WTC11 (cell line): ENCODE data around the gene AMD1. TPM values are rescaled to one million over a fixed set of nuclear protein-coding genes. Genes with fewer than 3 reads are reported as not detected.
"Not testable (repeated sequence)": the region's sequence is repeated elsewhere in the genome, so short reads cannot be mapped to it uniquely, and the experiment has no call there.

Experiments
- ATAC-seq: fragments of 200-7000 bp; cut with Tn5 transposase; 2 replicates; pipeline ENCODE4 v1.10.0; 2021; ENCODE audit warnings: mild to moderate bottlenecking, moderate library complexity
- CTCF ChIA-PET: fragments of 300-600 bp; sonication (Branson Sonifier 250); formaldehyde crosslinking; loops from one replicate; lab custom pipeline; 2021; ENCODE audit warnings: antibody characterized with exemption; lab: Charles Lee
- POLR2A ChIA-PET: fragments of 350-600 bp; sonication (Branson Sonifier 250); formaldehyde crosslinking; loops from one replicate; lab custom pipeline; 2021; ENCODE audit warnings: antibody characterized with exemption; lab: Charles Lee
- DNase-seq: peaks from one replicate; pipeline ENCODE4 v3.0.0; 2021; ENCODE audit warnings: low spot score
- H3K27ac Mint-ChIP-seq: 2 replicates; pipeline ENCODE4 v1.8.0; 2021; ENCODE audit warnings: mixed read lengths
- H3K27me3 Mint-ChIP-seq: 2 replicates; pipeline ENCODE4 v1.8.0; 2021; ENCODE audit warnings: low read depth, mild to moderate bottlenecking, moderate library complexity, mixed read lengths
- H3K36me3 Mint-ChIP-seq: 2 replicates; pipeline ENCODE4 v1.8.0; 2021; ENCODE audit warnings: mixed read lengths
- H3K4me1 Mint-ChIP-seq: 2 replicates; pipeline ENCODE4 v1.8.0; 2022; ENCODE audit warnings: mixed read lengths
- H3K4me3 Mint-ChIP-seq: 2 replicates; pipeline ENCODE4 v1.8.0; 2021; ENCODE audit warnings: mild to moderate bottlenecking, moderate library complexity, mixed read lengths
- H3K9me3 Mint-ChIP-seq: 2 replicates; pipeline ENCODE4 v1.8.0; 2021; ENCODE audit warnings: mixed read lengths
- ARID4B ChIP-seq: sonication (generic); formaldehyde crosslinking; IDR thresholded peaks from 2 replicates; pipeline ENCODE4 v1.8.0; 2023; ENCODE audit warnings: missing genetic modification reagents, mild to moderate bottlenecking, borderline replicate concordance
- EMX1 ChIP-seq: fragments of 250-450 bp; sonication (Bioruptor Pico); IDR thresholded peaks from 2 replicates; pipeline ENCODE4 v1.8.0; 2021; ENCODE audit warnings: mild to moderate bottlenecking
- FOXJ3 ChIP-seq: sonication (generic); formaldehyde crosslinking; IDR thresholded peaks from 2 replicates; pipeline ENCODE4 v1.9.0; 2021; ENCODE audit warnings: missing genetic modification reagents, mild to moderate bottlenecking, borderline replicate concordance
- FOXK1 ChIP-seq: sonication (generic); formaldehyde crosslinking; IDR thresholded peaks from 2 replicates; pipeline ENCODE4 v1.8.0; 2022; ENCODE audit warnings: mild to moderate bottlenecking, moderate library complexity, missing genetic modification reagents
- GRHL2 ChIP-seq: fragments of 250-450 bp; sonication (Bioruptor Pico); IDR thresholded peaks from 2 replicates; pipeline ENCODE4 v1.8.0; 2022; ENCODE audit warnings: mild to moderate bottlenecking, moderate library complexity; ENCODE audit not compliant: insufficient replicate concordance, severe bottlenecking
- NFATC4 ChIP-seq: fragments of 250-450 bp; sonication (Bioruptor Pico); IDR thresholded peaks from 2 replicates; pipeline ENCODE4 v1.9.0; 2021; ENCODE audit warnings: mild to moderate bottlenecking
- PRRX2 ChIP-seq: fragments of 250-450 bp; sonication (Bioruptor Pico); IDR thresholded peaks from 2 replicates; pipeline ENCODE4 v1.8.0; 2021; ENCODE audit warnings: mild to moderate bottlenecking
- ZNF532 ChIP-seq: fragments of 250-450 bp; sonication (Bioruptor Pico); IDR thresholded peaks from 2 replicates; pipeline ENCODE4 v1.9.0; 2021; ENCODE audit warnings: mild to moderate bottlenecking, borderline replicate concordance
- total RNA-seq: library from RNA; stranded (reverse); gene quantifications from 3 replicates; pipeline ENCODE4 v1.2.3, GENCODE V29; 2021

The AMD1 gene
- total RNA-seq, 1 experiment from 2014 or later = 122 TPM

- TF ChIP-seq NFATC4 (CRISPR knock-in tag) (no peak), PRRX2 (peak; percentile 40; the same call in 1 of the 2 replicates), FOXK1 (CRISPR knock-in tag) (no peak), EMX1 (CRISPR knock-in tag) (0 out of 2 replicates have a peak, but pooled peaks have one; percentile 37)
- Mint-ChIP-seq H3K9me3 (peaks cover 38% of the 10 kb centered on the region), H3K4me1 (no peaks in the 10 kb centered on the region), H3K27me3 (peaks cover 15% of the 10 kb centered on the region), H3K4me3 (no peak overlapping the region), H3K27ac (no peak overlapping the region), H3K36me3 (peaks cover 43% of the 10 kb centered on the region)
- DNase-seq (no peak), ATAC-seq (peak; percentile 8)
- ChIA-PET POLR2A (interaction anchor here (0.6 to 1.0 kb wide), 3 partner anchors 16 to 381 kb away, joined by 3 to 5 read pairs (median 3); no protein-coding TSS in a partner anchor), CTCF (no interaction called here)
Observed at GRCh38 chr6:110902091-110902490, 27.5 kb downstream of the AMD1 start.

GRCh38 chr6:110906273-110906672 is 31.7 kb downstream of the AMD1 start:
- peaks cover 44% of the 10 kb centered on the region for H3K27me3 Mint-ChIP-seq
- DNase-seq, CTCF ChIA-PET, POLR2A ChIA-PET, H3K27ac Mint-ChIP-seq, H3K4me3 Mint-ChIP-seq, H3K4me1 Mint-ChIP-seq, ATAC-seq: not testable (repeated sequence)
- H3K9me3 Mint-ChIP-seq = peaks cover 70% of the 10 kb centered on the region
- peaks cover 42% of the 10 kb centered on the region for H3K36me3 Mint-ChIP-seq

- CTCF ChIA-PET = no interaction called here
- H3K27ac Mint-ChIP-seq = no peak overlapping the region
Observed at GRCh38 chr6:110930781-110931180, 56.2 kb downstream of the AMD1 start.

More at GRCh38 chr6:110930781-110931180, 56.2 kb downstream of the AMD1 start:
- H3K36me3 Mint-ChIP-seq = no peaks in the 10 kb centered on the region
- no peaks in the 10 kb centered on the region for H3K4me1 Mint-ChIP-seq
- no peaks in the 10 kb centered on the region for H3K9me3 Mint-ChIP-seq
- no peak overlapping the region for H3K4me3 Mint-ChIP-seq
- POLR2A ChIA-PET = no interaction called here
- TF ChIP-seq GRHL2 (CRISPR knock-in tag) (no peak), ARID4B (no peak), FOXJ3 (CRISPR knock-in tag) (no peak), ZNF532 (no peak)
- H3K27me3 Mint-ChIP-seq = no peaks in the 10 kb centered on the region; the same call in 1 of the 2 replicates
- no peak for ATAC-seq
- no peak for DNase-seq
